ENCODE data around the gene CEP164. TPM values are rescaled to one million over a fixed set of nuclear protein-coding genes. Genes with fewer than 3 reads are reported as not detected.

CEP164 gene
- total RNA-seq, 2 experiments from 2014 or later: 33.0 to 36.7 TPM

DNA sequence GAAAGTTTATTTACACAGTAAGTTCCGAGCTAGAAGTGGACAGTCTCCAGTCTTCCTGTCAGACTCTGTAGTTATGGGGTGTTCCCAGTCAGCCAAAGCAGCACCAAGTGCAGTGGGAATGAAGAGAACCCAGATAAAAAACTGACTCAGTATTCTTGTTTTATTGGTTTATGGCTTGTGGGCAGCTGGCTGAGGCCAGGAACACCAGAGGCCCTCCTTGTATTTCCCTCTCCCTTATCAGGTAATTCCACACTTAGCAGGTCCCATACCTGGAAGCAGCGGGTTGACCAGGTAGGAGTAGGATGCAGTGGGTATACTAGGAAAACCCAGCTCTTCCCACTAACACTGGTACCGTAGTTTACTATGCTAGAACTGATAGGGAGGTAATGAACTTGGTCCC is 40.0 kb upstream of the CEP164 start:
- DNase-seq: no peak
- intact Hi-C loops (cut with DNase I, micrococcal nuclease): loop anchor here in 1 of 2 experiments (1.0 kb wide), 1 partner anchor 21 kb away; no protein-coding TSS in a partner anchor
- ChIA-PET CTCF (interaction anchor here (0.9 kb wide), 1 partner anchor 60 kb away, joined by 3 read pairs; no protein-coding TSS in a partner anchor), POLR2A (interaction anchor here (1.7 kb wide), 1 partner anchor 55 kb away, joined by 7 read pairs; the partner anchor contains the start of genes PCSK7 and RNF214)
- H3K4me1 Mint-ChIP-seq (ENCODE audit: low read depth): no peaks in the 10 kb centered on the region
- peaks cover 73% of the 10 kb centered on the region for H3K36me3 Mint-ChIP-seq (ENCODE audit: low read depth)
- TF ChIP-seq, protein P1, sequence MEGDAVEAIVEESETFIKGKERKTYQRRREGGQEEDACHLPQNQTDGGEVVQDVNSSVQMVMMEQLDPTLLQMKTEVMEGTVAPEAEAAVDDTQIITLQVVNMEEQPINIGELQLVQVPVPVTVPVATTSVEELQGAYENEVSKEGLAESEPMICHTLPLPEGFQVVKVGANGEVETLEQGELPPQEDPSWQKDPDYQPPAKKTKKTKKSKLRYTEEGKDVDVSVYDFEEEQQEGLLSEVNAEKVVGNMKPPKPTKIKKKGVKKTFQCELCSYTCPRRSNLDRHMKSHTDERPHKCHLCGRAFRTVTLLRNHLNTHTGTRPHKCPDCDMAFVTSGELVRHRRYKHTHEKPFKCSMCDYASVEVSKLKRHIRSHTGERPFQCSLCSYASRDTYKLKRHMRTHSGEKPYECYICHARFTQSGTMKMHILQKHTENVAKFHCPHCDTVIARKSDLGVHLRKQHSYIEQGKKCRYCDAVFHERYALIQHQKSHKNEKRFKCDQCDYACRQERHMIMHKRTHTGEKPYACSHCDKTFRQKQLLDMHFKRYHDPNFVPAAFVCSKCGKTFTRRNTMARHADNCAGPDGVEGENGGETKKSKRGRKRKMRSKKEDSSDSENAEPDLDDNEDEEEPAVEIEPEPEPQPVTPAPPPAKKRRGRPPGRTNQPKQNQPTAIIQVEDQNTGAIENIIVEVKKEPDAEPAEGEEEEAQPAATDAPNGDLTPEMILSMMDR (IDR thresholded peaks at IDR 0.05): no peak
- ATAC-seq (ENCODE audit: poor library complexity): no peak
- H3K27ac Mint-ChIP-seq: no peak overlapping the region
- no peak overlapping the region for H3K4me3 ChIP-seq (ENCODE audit: low read length)
- H3K27me3 Mint-ChIP-seq: no peaks in the 10 kb centered on the region
- H3K4me1 ChIP-seq (ENCODE audit: insufficient read depth, low read length): peaks cover 10% of the 10 kb centered on the region
- peaks cover 41% of the 10 kb centered on the region for H3K36me3 ChIP-seq (ENCODE audit: insufficient read depth, low read length)
- H3K27me3 ChIP-seq (ENCODE audit: control insufficient read depth in 1 of 2, insufficient read depth in 2 of 2, low read length in 2 of 2): no peaks in the 10 kb centered on the region
- no peaks in the 10 kb centered on the region for H3K9me3 ChIP-seq (ENCODE audit: control insufficient read depth in 1 of 2, insufficient read depth in 1 of 2, low read length in 2 of 2)
- H3K27ac ChIP-seq (ENCODE audit: low read depth in 1 of 2, low read length in 2 of 2): no peak overlapping the region
- H3K4me3 Mint-ChIP-seq: no peak overlapping the region
- no peaks in the 10 kb centered on the region for H3K9me3 Mint-ChIP-seq

GRCh38 chr11:117289795-117290194 is 37.9 kb upstream of the CEP164 start:
- H3K4me1 Mint-ChIP-seq (ENCODE audit: low read depth): no peaks in the 10 kb centered on the region
- no peak overlapping the region for H3K27ac Mint-ChIP-seq
- H3K27ac ChIP-seq (ENCODE audit: low read depth in 1 of 2, low read length in 2 of 2): no peak overlapping the region
- no peak overlapping the region for H3K4me3 Mint-ChIP-seq
- H3K27me3 Mint-ChIP-seq: no peaks in the 10 kb centered on the region
- H3K9me3 ChIP-seq (ENCODE audit: control insufficient read depth in 1 of 2, insufficient read depth in 1 of 2, low read length in 2 of 2): no peaks in the 10 kb centered on the region
- DNase-seq: no peak
- peaks cover 28% of the 10 kb centered on the region for H3K36me3 ChIP-seq (ENCODE audit: insufficient read depth, low read length)
- H3K27me3 ChIP-seq (ENCODE audit: control insufficient read depth in 1 of 2, insufficient read depth in 2 of 2, low read length in 2 of 2): no peaks in the 10 kb centered on the region
- peaks cover 56% of the 10 kb centered on the region for H3K36me3 Mint-ChIP-seq (ENCODE audit: low read depth)
- ChIA-PET POLR2A (interaction anchor here (1.2 kb wide), 1 partner anchor 14 kb away, joined by 3 read pairs; no protein-coding TSS in a partner anchor), CTCF (no interaction called here)
- peaks cover 9% of the 10 kb centered on the region for H3K4me1 ChIP-seq (ENCODE audit: insufficient read depth, low read length)
- no peak overlapping the region for H3K4me3 ChIP-seq (ENCODE audit: low read length)
- TF ChIP-seq, protein P1 (IDR thresholded peaks at IDR 0.05): no peak
- no peak for ATAC-seq (ENCODE audit: poor library complexity)
- intact Hi-C loops (cut with DNase I, micrococcal nuclease): no loop called here
- H3K9me3 Mint-ChIP-seq: no peaks in the 10 kb centered on the region

DNA sequence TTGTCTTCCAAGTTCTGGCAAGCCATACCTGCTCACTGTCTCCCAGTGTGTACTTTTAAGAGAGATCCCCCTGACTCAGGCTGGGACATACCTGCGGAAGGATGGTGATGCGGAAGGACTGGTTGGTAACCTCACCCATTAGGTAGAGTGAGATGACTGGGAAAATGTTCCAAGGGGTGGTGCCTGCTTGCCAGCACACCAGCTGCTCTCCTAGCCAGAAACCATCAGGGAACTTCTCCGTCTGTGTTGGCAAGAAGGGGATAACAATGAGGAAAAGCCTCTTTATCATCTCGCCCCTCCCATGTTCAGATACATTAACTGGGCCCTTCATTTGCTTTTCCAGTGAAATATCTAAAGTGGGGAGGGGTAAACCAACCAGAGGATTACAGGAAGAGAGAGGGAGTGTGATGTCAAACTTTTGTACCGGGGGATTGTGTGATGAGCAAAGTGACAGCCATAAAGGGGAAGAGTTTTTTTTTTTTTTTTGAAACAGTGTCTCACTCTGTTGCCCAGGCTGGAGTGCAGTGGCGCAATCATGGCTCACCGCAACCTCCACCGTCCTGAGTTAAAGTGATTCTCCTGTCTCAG is 36.8 kb upstream of the CEP164 start, which contains the start of gene BACE1-AS:
TSS of gene BACE1-AS (plus strand) at position 538 of the 588 bp plus-strand sequence.
- Histone ChIP-seq H3K27ac (ENCODE audit: low read depth in 1 of 2, low read length in 2 of 2) (no peak within 1 kb of the TSS), H3K4me3 (ENCODE audit: low read length) (no peak within 1 kb of the TSS), H3K36me3 (ENCODE audit: insufficient read depth, low read length) (peaks cover 17% of the 10 kb centered on the region), H3K9me3 (ENCODE audit: control insufficient read depth in 1 of 2, insufficient read depth in 1 of 2, low read length in 2 of 2) (no peaks in the 10 kb centered on the region), H3K4me1 (ENCODE audit: insufficient read depth, low read length) (peaks cover 9% of the 10 kb centered on the region), H3K27me3 (ENCODE audit: control insufficient read depth in 1 of 2, insufficient read depth in 2 of 2, low read length in 2 of 2) (no peaks in the 10 kb centered on the region)
- H3K4me1 Mint-ChIP-seq (ENCODE audit: low read depth): no peaks in the 10 kb centered on the region
- POLR2A ChIA-PET: no interaction called here
- H3K36me3 Mint-ChIP-seq (ENCODE audit: low read depth): peaks cover 45% of the 10 kb centered on the region
- no peak for DNase-seq
- intact Hi-C loops (cut with DNase I, micrococcal nuclease): no loop called here
- TF ChIP-seq, protein P1 (IDR thresholded peaks at IDR 0.05): no peak
- no peak for ATAC-seq (ENCODE audit: poor library complexity)
- no peak within 1 kb of the TSS for H3K4me3 Mint-ChIP-seq
- no peaks in the 10 kb centered on the region for H3K27me3 Mint-ChIP-seq
- CTCF ChIA-PET: no interaction called here
- no peaks in the 10 kb centered on the region for H3K9me3 Mint-ChIP-seq
- no peak within 1 kb of the TSS for H3K27ac Mint-ChIP-seq
